Large intestine (tissue), 3 donors: Measurements from ENCODE around the gene ABLIM2. TPM values are rescaled to one million over a fixed set of nuclear protein-coding genes. Genes with fewer than 3 reads are reported as not detected.
A peak's percentile ranks its signal among the peaks of the same experiment; 100 is the strongest.
"Not testable (repeated sequence)": the region's sequence is repeated elsewhere in the genome, so short reads cannot be mapped to it uniquely, and the experiment has no call there.

Experiments
- DNase-seq, 2 donors: peaks; one replicate each; pipeline versions ENCODE4 v3.0.0 to v3.0.0-alpha.2; 2013
- H3K27ac ChIP-seq: one replicate; pipeline ENCODE4 v1.5.1; 2013; ENCODE audit warnings: low read length
- H3K27me3 ChIP-seq: 2 replicates; pipeline ENCODE4 v1.6.1; 2013; ENCODE audit warnings: low read length; ENCODE audit not compliant: control insufficient read depth, insufficient read depth
- H3K36me3 ChIP-seq: 2 replicates; pipeline ENCODE4 v1.6.1; 2013; ENCODE audit warnings: low read length; ENCODE audit not compliant: control insufficient read depth, insufficient read depth
- H3K4me1 ChIP-seq: one replicate; pipeline ENCODE4 v1.6.1; 2013; ENCODE audit warnings: low read length; ENCODE audit not compliant: control insufficient read depth, insufficient read depth
- H3K4me3 ChIP-seq: one replicate; pipeline ENCODE4 v1.5.1; 2013; ENCODE audit warnings: low read length
- H3K9me3 ChIP-seq: one replicate; pipeline ENCODE4 v1.6.1; 2013; ENCODE audit warnings: mild to moderate bottlenecking, low read depth, low read length, moderate library complexity; ENCODE audit not compliant: control insufficient read depth
- WGBS: methylation state at CpG from one replicate; pipeline ENCODE4 v1.1.5; 2013; ENCODE audit warnings: low lambda C conversion rate; ENCODE audit not compliant: insufficient coverage; 5-methylcytosine and 5-hydroxymethylcytosine counted together
- polyA plus RNA-seq: library from polyadenylated mRNA; unstranded; fragments of 120-200 nt; gene quantifications from one replicate; pipeline ENCODE4 v1.2.1, GENCODE V29; 2013

ABLIM2 gene
- polyA plus RNA-seq, 1 donor, result 5.9 TPM

- H3K27me3 ChIP-seq, result no peaks in the 10 kb centered on the region
- no peak for DNase-seq
- no peak overlapping the region for H3K27ac ChIP-seq
- no peaks in the 10 kb centered on the region for H3K9me3 ChIP-seq
- no peak overlapping the region for H3K4me3 ChIP-seq
- peaks cover 10% of the 10 kb centered on the region for H3K4me1 ChIP-seq
- peaks cover 2% of the 10 kb centered on the region for H3K36me3 ChIP-seq
- WGBS, result 87% methylated on average over 4 of the region's 14 CpGs
Measured at GRCh38 chr4:7933651-7934510, 224.7 kb downstream of the ABLIM2 start.

DNA sequence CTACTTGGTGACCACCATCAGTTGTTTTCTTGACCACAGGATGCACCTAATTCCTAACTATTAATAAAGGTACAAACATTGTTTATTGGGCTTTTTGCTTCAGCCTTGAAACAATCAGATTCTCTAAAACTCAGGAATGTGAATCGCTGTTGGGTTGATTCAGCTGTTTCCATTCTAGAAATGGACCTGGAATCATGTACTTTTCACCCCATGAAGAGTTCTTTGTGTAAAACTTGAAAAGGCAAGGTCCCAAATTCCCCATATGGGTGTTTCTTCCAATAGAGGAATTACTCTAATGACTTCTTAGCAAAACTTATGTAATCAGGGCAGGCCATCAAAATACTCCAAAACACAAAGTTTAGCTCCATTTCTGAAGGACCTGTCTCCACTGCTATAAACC is 226.3 kb downstream of the ABLIM2 start:
- Histone ChIP-seq H3K4me3 (no peak overlapping the region), H3K4me1 (peaks cover 10% of the 10 kb centered on the region), H3K36me3 (peaks cover 2% of the 10 kb centered on the region), H3K9me3 (no peaks in the 10 kb centered on the region), H3K27me3 (no peaks in the 10 kb centered on the region), H3K27ac (no peak overlapping the region)
- DNase-seq, result no peak
- no CpG with 5 or more reads among the region's 1 CpG for WGBS

DNA sequence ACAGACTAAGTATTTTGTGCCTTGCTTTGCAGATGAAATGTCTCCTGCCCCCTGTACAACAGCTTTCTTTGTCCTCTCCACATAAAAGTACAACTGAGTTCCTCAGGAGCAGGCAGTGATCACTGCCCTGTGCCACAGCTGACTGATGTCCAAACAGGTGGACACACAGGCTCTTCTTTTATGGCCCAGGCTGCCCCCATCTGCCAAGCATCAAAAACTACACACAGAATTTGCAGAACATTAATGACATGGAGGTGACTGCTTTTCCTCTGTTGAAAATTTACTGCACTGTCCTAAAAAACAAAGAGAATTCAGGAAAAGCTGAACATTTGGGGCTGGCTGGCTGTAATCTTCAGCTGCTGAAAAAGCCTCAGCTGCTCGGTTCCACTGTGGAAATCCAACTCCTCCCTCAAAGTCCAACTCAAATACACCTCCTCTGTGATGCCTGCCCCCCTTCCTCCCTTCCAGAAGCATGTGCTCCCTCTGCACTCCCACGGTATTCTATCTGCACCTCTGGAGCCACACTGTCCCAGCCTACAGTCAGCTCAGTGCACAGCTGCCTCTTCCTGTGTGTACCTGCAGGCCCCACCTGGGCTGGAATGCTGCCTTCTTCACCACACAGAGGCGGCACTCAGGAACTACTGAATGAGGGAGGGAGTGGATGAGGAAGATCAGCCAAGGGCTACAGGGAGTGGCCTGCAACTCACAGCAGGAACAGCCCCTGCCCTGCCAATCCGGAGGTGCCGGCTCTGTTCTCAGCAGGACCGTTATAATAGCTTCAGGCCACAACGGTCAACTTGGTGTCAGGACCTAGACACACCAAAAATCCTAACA is 229.3 kb downstream of the ABLIM2 start:
- Histone ChIP-seq H3K27ac (no peak overlapping the region), H3K4me3 (no peak overlapping the region), H3K9me3 (no peaks in the 10 kb centered on the region), H3K27me3 (no peaks in the 10 kb centered on the region), H3K36me3 (peaks cover 2% of the 10 kb centered on the region), H3K4me1 (peaks cover 10% of the 10 kb centered on the region)
- DNase-seq, result peak in 1 of 2 donors; percentile 60
- no CpG with 5 or more reads among the region's 7 CpGs for WGBS

DNA sequence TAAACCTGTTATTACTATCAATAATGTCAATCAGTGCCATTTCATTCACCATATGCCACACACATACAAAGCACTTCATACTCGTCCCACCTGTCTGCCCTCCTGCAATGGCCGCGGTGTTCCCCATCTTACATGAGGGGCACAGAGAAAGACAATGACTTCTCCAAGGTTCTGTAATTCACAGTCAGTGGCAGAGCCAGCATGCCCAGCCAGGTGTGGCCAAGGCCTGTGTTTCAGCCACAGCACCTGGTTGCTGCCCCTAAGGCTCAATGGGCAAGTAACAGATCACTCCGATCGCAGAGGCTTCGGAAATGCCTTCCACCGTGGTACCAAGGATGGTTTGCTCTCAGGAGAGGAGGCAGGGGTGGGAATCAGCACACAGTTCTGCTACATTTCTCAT is 229.9 kb downstream of the ABLIM2 start:
- no peak overlapping the region for H3K4me3 ChIP-seq
- H3K27ac ChIP-seq, result no peak overlapping the region
- peaks cover 2% of the 10 kb centered on the region for H3K36me3 ChIP-seq
- H3K4me1 ChIP-seq, result peaks cover 10% of the 10 kb centered on the region
- no peaks in the 10 kb centered on the region for H3K9me3 ChIP-seq
- no CpG with 5 or more reads among the region's 7 CpGs for WGBS
- no peak for DNase-seq
- H3K27me3 ChIP-seq, result no peaks in the 10 kb centered on the region

GRCh38 chr4:7926822-7927221 is 231.8 kb downstream of the ABLIM2 start:
- no CpG with 5 or more reads among the region's 7 CpGs for WGBS
- peaks cover 10% of the 10 kb centered on the region for H3K4me1 ChIP-seq
- H3K27ac ChIP-seq, result no peak overlapping the region
- H3K4me3 ChIP-seq, result no peak overlapping the region
- no peaks in the 10 kb centered on the region for H3K27me3 ChIP-seq
- DNase-seq, result no peak
- H3K36me3 ChIP-seq, result no peaks in the 10 kb centered on the region
- H3K9me3 ChIP-seq, result no peaks in the 10 kb centered on the region

DNA sequence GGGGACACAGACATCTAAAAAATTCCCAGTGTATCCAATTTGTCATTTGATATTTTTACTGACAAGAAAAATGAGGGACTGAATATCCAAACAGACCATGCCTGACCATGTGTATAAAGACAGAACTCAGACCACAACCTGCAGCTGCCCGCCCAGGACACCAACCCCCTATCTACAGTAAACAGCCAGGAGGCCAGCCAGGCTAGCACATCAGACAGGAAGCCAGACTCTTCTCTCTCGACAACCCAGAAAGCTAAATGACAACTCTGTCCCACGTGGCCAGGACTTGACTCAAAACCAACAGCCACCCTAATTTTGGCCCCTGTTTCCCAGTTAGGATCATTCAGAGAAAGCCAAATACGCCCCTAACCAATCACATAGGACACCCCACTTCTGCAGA is 234.0 kb downstream of the ABLIM2 start:
- H3K4me3 ChIP-seq, result no peak overlapping the region
- DNase-seq, result no peak
- no peaks in the 10 kb centered on the region for H3K36me3 ChIP-seq
- H3K4me1 ChIP-seq, result peaks cover 3% of the 10 kb centered on the region
- WGBS, result no CpG with 5 or more reads among the region's 4 CpGs
- no peak overlapping the region for H3K27ac ChIP-seq
- no peaks in the 10 kb centered on the region for H3K27me3 ChIP-seq
- H3K9me3 ChIP-seq, result no peaks in the 10 kb centered on the region

- Histone ChIP-seq H3K4me1 (no peaks in the 10 kb centered on the region), H3K9me3 (no peaks in the 10 kb centered on the region), H3K27me3 (no peaks in the 10 kb centered on the region), H3K27ac (no peak overlapping the region), H3K36me3 (no peaks in the 10 kb centered on the region), H3K4me3 (no peak overlapping the region)
- WGBS, result no CpG with 5 or more reads among the region's 7 CpGs
- no peak for DNase-seq
Measured at GRCh38 chr4:7924163-7924562, 234.4 kb downstream of the ABLIM2 start.

GRCh38 chr4:7922466-7922865 is 236.1 kb downstream of the ABLIM2 start:
- no peaks in the 10 kb centered on the region for H3K9me3 ChIP-seq
- H3K27me3 ChIP-seq, result no peaks in the 10 kb centered on the region
- H3K4me3 ChIP-seq, result no peak overlapping the region
- H3K4me1 ChIP-seq, result no peaks in the 10 kb centered on the region
- 96% methylated on average over 3 of the region's 7 CpGs for WGBS
- no peaks in the 10 kb centered on the region for H3K36me3 ChIP-seq
- DNase-seq, result no peak
- H3K27ac ChIP-seq, result no peak overlapping the region

- Histone ChIP-seq H3K27me3 (no peaks in the 10 kb centered on the region), H3K27ac (no peak overlapping the region), H3K36me3 (no peaks in the 10 kb centered on the region), H3K4me1 (no peaks in the 10 kb centered on the region), H3K9me3 (no peaks in the 10 kb centered on the region), H3K4me3 (no peak overlapping the region)
- WGBS, result no CpG with 5 or more reads among the region's 12 CpGs
- no peak for DNase-seq
Measured at GRCh38 chr4:7918981-7919380, 239.6 kb downstream of the ABLIM2 start.

DNA sequence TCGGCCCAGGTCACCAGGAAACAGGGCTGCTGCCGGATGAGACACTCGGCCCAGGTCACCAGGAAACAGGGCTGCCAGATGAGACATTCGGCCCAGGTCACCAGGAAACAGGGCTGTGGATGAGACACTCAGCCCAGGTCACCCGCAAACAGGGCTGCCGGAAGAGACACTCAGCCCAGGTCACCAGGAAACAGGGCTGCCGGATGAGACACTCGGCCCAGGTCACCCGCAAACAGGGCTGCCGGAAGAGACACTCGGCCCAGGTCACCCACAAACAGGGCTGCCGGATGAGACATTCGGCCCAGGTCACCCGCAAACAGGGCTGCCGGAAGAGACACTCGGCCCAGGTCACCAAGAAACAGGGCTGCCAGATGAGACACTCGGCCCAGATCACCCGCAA is 240.4 kb downstream of the ABLIM2 start:
- H3K4me1 ChIP-seq, H3K27ac ChIP-seq: not testable (repeated sequence)
- WGBS, result no CpG with 5 or more reads among the region's 18 CpGs

More for the DNA sequence above, 240.4 kb downstream of the ABLIM2 start:
- H3K27me3 ChIP-seq, H3K4me3 ChIP-seq, H3K36me3 ChIP-seq, DNase-seq, H3K9me3 ChIP-seq: not testable (repeated sequence)
